Measurements from ENCODE around the gene PALM3.
A peak's percentile ranks its signal among the peaks of the same experiment; 100 is the strongest.

DNA sequence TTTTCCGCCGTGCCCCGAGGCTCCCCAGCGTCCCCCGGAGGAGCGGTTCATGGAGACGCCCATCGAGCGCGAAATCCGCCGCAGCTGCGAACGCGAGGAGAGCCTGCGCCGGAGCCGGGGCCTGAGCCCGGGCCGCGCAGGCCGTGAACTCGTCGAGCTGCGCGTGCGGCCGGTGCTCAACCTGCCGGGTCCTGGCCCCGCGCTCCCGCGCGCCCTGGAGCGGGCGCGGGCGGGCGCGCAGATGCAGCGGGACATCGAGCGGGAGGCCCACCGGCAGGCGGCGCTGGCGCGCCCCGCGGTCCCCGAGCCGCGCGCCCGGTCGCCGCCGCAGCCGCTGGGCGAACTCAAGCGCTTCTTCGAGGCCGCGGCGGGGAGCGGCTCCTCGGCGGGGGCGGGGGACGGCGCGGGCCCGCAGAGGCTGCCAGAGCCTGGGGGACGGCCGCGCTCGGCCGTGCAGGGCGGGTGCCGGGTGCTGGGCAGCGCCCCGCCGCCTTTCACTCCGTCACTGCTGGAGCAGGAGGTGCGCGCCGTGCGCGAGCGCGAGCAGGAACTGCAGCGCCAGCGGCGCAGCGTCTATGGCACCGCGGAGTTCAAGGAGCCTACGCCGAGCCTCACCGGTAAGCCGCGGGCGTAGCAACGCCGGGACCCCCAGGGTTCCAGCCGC is 11.5 kb upstream of the PALM3 start:
- TF ChIP-seq, protein P1, sequence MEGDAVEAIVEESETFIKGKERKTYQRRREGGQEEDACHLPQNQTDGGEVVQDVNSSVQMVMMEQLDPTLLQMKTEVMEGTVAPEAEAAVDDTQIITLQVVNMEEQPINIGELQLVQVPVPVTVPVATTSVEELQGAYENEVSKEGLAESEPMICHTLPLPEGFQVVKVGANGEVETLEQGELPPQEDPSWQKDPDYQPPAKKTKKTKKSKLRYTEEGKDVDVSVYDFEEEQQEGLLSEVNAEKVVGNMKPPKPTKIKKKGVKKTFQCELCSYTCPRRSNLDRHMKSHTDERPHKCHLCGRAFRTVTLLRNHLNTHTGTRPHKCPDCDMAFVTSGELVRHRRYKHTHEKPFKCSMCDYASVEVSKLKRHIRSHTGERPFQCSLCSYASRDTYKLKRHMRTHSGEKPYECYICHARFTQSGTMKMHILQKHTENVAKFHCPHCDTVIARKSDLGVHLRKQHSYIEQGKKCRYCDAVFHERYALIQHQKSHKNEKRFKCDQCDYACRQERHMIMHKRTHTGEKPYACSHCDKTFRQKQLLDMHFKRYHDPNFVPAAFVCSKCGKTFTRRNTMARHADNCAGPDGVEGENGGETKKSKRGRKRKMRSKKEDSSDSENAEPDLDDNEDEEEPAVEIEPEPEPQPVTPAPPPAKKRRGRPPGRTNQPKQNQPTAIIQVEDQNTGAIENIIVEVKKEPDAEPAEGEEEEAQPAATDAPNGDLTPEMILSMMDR (conservative IDR thresholded peaks at IDR 0.05; ENCODE audit: low read depth, low read length): peak; percentile 18; the same call in 1 of the 2 replicates
- TF ChIP-seq EZH2 (IDR thresholded peaks at IDR 0.05; ENCODE audit: borderline replicate concordance, low read depth, low read length, poor library complexity, severe bottlenecking): no peak
